ENCODE results near the gene PCGF6.
A peak's percentile ranks its signal among the peaks of the same experiment; 100 is the strongest.

The PCGF6 gene

DNA sequence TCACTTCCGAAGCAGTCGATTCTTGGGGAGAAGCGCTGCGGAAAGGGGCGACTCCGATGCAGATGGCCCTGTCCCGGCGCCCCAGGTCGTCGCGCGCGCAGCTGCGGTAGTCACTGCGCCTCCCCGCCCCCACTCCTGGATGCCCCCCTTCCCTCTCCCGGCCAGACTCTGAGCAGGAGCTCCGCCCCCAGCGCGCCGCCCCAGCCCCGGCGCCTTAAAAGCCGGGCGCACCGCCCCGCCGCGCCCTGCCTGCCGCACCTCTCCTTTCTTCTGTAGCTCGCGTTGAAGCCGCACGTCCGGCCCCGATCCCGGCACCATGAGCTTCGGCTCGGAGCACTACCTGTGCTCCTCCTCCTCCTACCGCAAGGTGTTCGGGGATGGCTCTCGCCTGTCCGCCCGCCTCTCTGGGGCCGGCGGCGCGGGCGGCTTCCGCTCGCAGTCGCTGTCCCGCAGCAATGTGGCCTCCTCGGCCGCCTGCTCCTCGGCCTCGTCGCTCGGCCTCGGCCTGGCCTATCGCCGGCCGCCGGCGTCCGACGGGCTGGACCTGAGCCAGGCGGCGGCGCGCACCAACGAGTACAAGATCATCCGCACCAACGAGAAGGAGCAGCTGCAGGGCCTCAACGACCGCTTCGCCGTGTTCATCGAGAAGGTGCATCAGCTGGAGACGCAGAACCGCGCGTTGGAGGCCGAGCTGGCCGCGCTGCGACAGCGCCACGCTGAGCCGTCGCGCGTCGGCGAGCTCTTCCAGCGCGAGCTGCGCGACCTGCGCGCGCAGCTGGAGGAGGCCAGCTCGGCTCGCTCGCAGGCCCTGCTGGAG lies 73.8 kb downstream of the PCGF6 start, which contains the start of gene INA:
Gene INA, plus strand, starts transcription at position 243 of the 817 bp plus-strand sequence. Its CDS starts 74 bp downstream, at position 317.
- peak within 1 kb of the TSS; percentile 40 for H3K9ac ChIP-seq (ENCODE audit: low read length)
- H2BK15ac ChIP-seq (ENCODE audit: low read depth, poor library complexity, severe bottlenecking) = peak within 1 kb of the TSS; percentile 14
- peaks cover 3% of the 10 kb centered on the region in 2 experiments for H3K36me3 ChIP-seq (ENCODE audit: control insufficient read depth in 1 of 2, insufficient read depth in 2 of 2, low read depth in 1 of 2, low read length in 2 of 2)
- H3K9me3 ChIP-seq (ENCODE audit: control insufficient read depth, low read length) = no peaks in the 10 kb centered on the region
- no peak within 1 kb of the TSS for H3K18ac ChIP-seq (ENCODE audit: low read depth in 1 of 2, low read length in 2 of 2)
- H2AFZ ChIP-seq (ENCODE audit: low read depth, low read length) = peak within 1 kb of the TSS; percentile 55
- H3K4me1 ChIP-seq (ENCODE audit: control insufficient read depth, insufficient read depth, low read depth, low read length) = peaks cover 23% of the 10 kb centered on the region
- H4K91ac ChIP-seq (ENCODE audit: low read length) = peak within 1 kb of the TSS; percentile 28
- H3K4ac ChIP-seq (ENCODE audit: low read depth in 1 of 2, low read length in 2 of 2) = no peak within 1 kb of the TSS
- no peaks in the 10 kb centered on the region for H3K79me1 ChIP-seq (replicated peaks; ENCODE audit: low read length, poor library complexity, severe bottlenecking)
- H3K27ac ChIP-seq (ENCODE audit: low read length, poor library complexity, severe bottlenecking) = no peak within 1 kb of the TSS
- H4K8ac ChIP-seq (ENCODE audit: low read length) = no peak within 1 kb of the TSS
- H2BK5ac ChIP-seq (ENCODE audit: low read depth, low read length, poor library complexity, severe bottlenecking) = no peak within 1 kb of the TSS
- peak within 1 kb of the TSS; percentile 57 to 77 for H3K4me3 ChIP-seq (ENCODE audit: insufficient read depth in 1 of 2, low read depth in 1 of 2, low read length in 2 of 2)
- H3K27me3 ChIP-seq (ENCODE audit: control insufficient read depth in 1 of 2, insufficient read depth in 1 of 2, low read length in 2 of 2) = peaks cover 58 to 65% of the 10 kb centered on the region in 2 experiments
- peak within 1 kb of the TSS; percentile 91 for H3K4me2 ChIP-seq (ENCODE audit: low read length, poor library complexity, severe bottlenecking)
- 2% methylated on average over 93 of the region's 105 CpGs for WGBS
- no peak within 1 kb of the TSS for H3K14ac ChIP-seq (ENCODE audit: low read length in 2 of 2)
- peak; percentile 57 for DNase-seq
- H2AK5ac ChIP-seq (ENCODE audit: low read length, severe bottlenecking) = no peak within 1 kb of the TSS
- H2BK12ac ChIP-seq (ENCODE audit: low read length in 2 of 2) = no peak within 1 kb of the TSS
- H2BK120ac ChIP-seq (ENCODE audit: low read depth, low read length) = no peak within 1 kb of the TSS
- H3K23ac ChIP-seq (ENCODE audit: low read length in 2 of 2) = peak within 1 kb of the TSS in 1 of 2 experiments; percentile 70

DNA sequence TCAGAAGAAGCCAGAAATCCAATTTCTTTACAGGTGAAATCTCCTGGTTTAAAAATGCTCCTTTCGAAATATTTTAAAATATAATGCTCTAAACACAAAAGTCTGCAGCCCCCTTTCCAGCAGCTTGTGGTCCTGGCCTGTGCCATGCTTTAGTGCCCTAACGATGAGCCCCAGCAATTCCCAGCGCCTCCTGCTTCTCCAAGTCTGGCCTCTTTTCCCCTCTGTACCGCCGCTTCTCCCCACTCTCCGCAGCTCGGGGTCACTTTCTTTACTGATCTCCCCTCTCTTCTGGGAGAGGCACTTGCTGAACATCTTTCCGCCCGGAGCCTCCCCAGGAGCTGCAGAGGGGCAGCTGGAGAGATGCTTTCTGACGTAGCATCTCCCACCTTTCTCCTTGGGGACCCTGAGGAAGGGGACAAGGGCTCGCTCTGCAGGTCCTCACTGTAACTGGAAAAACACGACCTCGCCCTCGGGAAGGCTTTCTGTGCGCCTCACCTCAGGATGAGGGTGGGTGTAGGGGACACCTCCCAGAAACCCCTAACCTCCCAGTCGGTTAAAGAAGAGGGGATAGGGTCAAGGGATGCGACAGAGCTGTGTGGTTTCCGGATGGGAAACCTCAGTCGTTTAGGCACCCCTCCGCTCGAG lies 74.6 kb downstream of the PCGF6 start:
- H3K79me1 ChIP-seq (replicated peaks; ENCODE audit: low read length, poor library complexity, severe bottlenecking) = no peaks in the 10 kb centered on the region
- H3K4me2 ChIP-seq (ENCODE audit: low read length, poor library complexity, severe bottlenecking) = peak overlapping the region; percentile 91
- H2BK12ac ChIP-seq (ENCODE audit: low read length in 2 of 2) = no peak overlapping the region
- H2BK5ac ChIP-seq (ENCODE audit: low read depth, low read length, poor library complexity, severe bottlenecking) = no peak overlapping the region
- peak overlapping the region in 1 of 2 experiments; percentile 77 for H3K4me3 ChIP-seq (ENCODE audit: insufficient read depth in 1 of 2, low read depth in 1 of 2, low read length in 2 of 2)
- H2AK5ac ChIP-seq (ENCODE audit: low read length, severe bottlenecking) = no peak overlapping the region
- H3K23ac ChIP-seq (ENCODE audit: low read length in 2 of 2) = peak overlapping the region in 1 of 2 experiments; percentile 14
- peaks cover 3% of the 10 kb centered on the region in 2 experiments for H3K36me3 ChIP-seq (ENCODE audit: control insufficient read depth in 1 of 2, insufficient read depth in 2 of 2, low read depth in 1 of 2, low read length in 2 of 2)
- no peak overlapping the region for H4K91ac ChIP-seq (ENCODE audit: low read length)
- H3K18ac ChIP-seq (ENCODE audit: low read depth in 1 of 2, low read length in 2 of 2) = no peak overlapping the region
- H3K27ac ChIP-seq (ENCODE audit: low read length, poor library complexity, severe bottlenecking) = no peak overlapping the region
- no peak overlapping the region for H3K4ac ChIP-seq (ENCODE audit: low read depth in 1 of 2, low read length in 2 of 2)
- no peak overlapping the region for H3K14ac ChIP-seq (ENCODE audit: low read length in 2 of 2)
- peaks cover 51 to 58% of the 10 kb centered on the region in 2 experiments for H3K27me3 ChIP-seq (ENCODE audit: control insufficient read depth in 1 of 2, insufficient read depth in 1 of 2, low read length in 2 of 2)
- peaks cover 19% of the 10 kb centered on the region for H3K4me1 ChIP-seq (ENCODE audit: control insufficient read depth, insufficient read depth, low read depth, low read length)
- no peak overlapping the region for H2BK120ac ChIP-seq (ENCODE audit: low read depth, low read length)
- no peaks in the 10 kb centered on the region for H3K9me3 ChIP-seq (ENCODE audit: control insufficient read depth, low read length)
- no peak overlapping the region for H4K8ac ChIP-seq (ENCODE audit: low read length)
- H2BK15ac ChIP-seq (ENCODE audit: low read depth, poor library complexity, severe bottlenecking) = no peak overlapping the region
- peak overlapping the region; percentile 40 for H3K9ac ChIP-seq (ENCODE audit: low read length)
- DNase-seq = no peak
- no peak overlapping the region for H2AFZ ChIP-seq (ENCODE audit: low read depth, low read length)
- WGBS = 22% methylated on average over 19 of the region's 21 CpGs

DNA sequence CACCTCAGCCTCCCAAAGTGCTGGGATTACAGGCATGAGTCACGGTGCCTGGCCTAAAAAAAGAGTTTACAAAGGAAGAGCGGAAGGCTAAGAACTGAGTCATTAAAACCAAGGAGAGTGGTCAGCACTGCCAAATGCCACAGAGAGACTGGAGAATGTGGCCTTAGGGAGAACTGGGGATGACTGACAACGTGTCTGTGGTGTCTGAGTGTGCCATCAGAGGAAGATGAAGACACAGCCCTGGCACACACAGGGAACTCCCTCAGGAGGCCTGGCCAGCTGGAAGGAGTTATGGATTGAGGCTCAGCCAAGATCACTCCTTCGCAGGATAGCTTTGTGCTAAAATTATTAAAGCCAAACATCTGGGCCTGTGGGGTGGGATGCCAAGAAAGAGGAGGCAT lies 77.9 kb downstream of the PCGF6 start:
- 23% methylated on average over 4 of the region's 4 CpGs for WGBS
- peak overlapping the region; percentile 39 for H3K27ac ChIP-seq (ENCODE audit: low read length, poor library complexity, severe bottlenecking)

DNA sequence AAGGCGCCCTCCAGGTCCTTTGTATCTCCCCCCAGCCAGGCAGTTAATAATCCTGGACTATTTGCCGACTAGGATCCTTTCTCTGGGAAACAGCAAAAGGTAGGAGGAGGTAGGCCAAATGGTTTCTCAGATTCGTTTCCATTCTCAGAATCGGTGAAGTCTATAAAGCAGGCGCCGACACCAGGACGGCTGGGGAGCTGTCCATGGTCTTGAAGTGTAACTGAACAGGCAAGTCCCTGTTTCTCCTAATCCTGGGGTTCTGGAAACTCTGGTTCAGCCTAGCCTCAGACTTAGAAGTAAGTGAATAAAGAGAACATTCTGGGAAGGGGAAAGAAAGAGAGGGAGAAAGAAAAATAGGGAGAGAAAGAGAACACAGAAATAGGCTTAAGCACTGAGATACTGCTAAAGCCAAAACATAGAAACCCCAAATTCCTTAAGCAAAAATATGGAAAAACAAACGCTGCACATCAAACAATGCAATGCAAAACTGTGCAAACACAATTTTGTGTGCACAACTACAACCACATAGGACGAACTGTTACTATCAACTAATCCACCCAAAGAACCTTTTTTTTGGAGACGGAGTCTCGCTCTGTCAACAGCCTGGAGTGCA lies 85.1 kb downstream of the PCGF6 start:
- H2AFZ ChIP-seq (ENCODE audit: low read depth, low read length) = no peak overlapping the region
- H3K27me3 ChIP-seq (ENCODE audit: control insufficient read depth in 1 of 2, insufficient read depth in 1 of 2, low read length in 2 of 2) = peaks cover 17 to 67% of the 10 kb centered on the region in 2 experiments
- H2BK120ac ChIP-seq (ENCODE audit: low read depth, low read length) = no peak overlapping the region
- DNase-seq = peak; percentile 76
- no peak overlapping the region for H4K8ac ChIP-seq (ENCODE audit: low read length)
- 38% methylated on average over 11 of the region's 11 CpGs for WGBS
- no peak overlapping the region for H2BK15ac ChIP-seq (ENCODE audit: low read depth, poor library complexity, severe bottlenecking)
- no peaks in the 10 kb centered on the region for H3K9me3 ChIP-seq (ENCODE audit: control insufficient read depth, low read length)
- no peaks in the 10 kb centered on the region for H3K79me1 ChIP-seq (replicated peaks; ENCODE audit: low read length, poor library complexity, severe bottlenecking)
- H3K27ac ChIP-seq (ENCODE audit: low read length, poor library complexity, severe bottlenecking) = no peak overlapping the region
- H3K36me3 ChIP-seq (ENCODE audit: control insufficient read depth in 1 of 2, insufficient read depth in 2 of 2, low read depth in 1 of 2, low read length in 2 of 2) = no peaks in the 10 kb centered on the region
- no peak overlapping the region for H3K4me3 ChIP-seq (ENCODE audit: insufficient read depth in 1 of 2, low read depth in 1 of 2, low read length in 2 of 2)
- H3K9ac ChIP-seq (ENCODE audit: low read length) = no peak overlapping the region
- H2BK5ac ChIP-seq (ENCODE audit: low read depth, low read length, poor library complexity, severe bottlenecking) = no peak overlapping the region
- no peak overlapping the region for H3K4ac ChIP-seq (ENCODE audit: low read depth in 1 of 2, low read length in 2 of 2)
- no peak overlapping the region for H3K14ac ChIP-seq (ENCODE audit: low read length in 2 of 2)
- no peak overlapping the region for H3K4me2 ChIP-seq (ENCODE audit: low read length, poor library complexity, severe bottlenecking)
- no peaks in the 10 kb centered on the region for H3K4me1 ChIP-seq (ENCODE audit: control insufficient read depth, insufficient read depth, low read depth, low read length)
- no peak overlapping the region for H3K18ac ChIP-seq (ENCODE audit: low read depth in 1 of 2, low read length in 2 of 2)
- H4K91ac ChIP-seq (ENCODE audit: low read length) = no peak overlapping the region
- no peak overlapping the region for H3K23ac ChIP-seq (ENCODE audit: low read length in 2 of 2)
- no peak overlapping the region for H2BK12ac ChIP-seq (ENCODE audit: low read length in 2 of 2)
- no peak overlapping the region for H2AK5ac ChIP-seq (ENCODE audit: low read length, severe bottlenecking)

More for the DNA sequence above, 77.9 kb downstream of the PCGF6 start:
- no peak overlapping the region for H3K4ac ChIP-seq (ENCODE audit: low read depth in 1 of 2, low read length in 2 of 2)
- no peaks in the 10 kb centered on the region for H3K79me1 ChIP-seq (replicated peaks; ENCODE audit: low read length, poor library complexity, severe bottlenecking)
- no peak overlapping the region for H2AK5ac ChIP-seq (ENCODE audit: low read length, severe bottlenecking)
- H3K23ac ChIP-seq (ENCODE audit: low read length in 2 of 2) = no peak overlapping the region
- H3K36me3 ChIP-seq (ENCODE audit: control insufficient read depth in 1 of 2, insufficient read depth in 2 of 2, low read depth in 1 of 2, low read length in 2 of 2) = peaks cover 0 to 3% of the 10 kb centered on the region in 2 experiments
- no peak overlapping the region for H3K9ac ChIP-seq (ENCODE audit: low read length)
- no peak overlapping the region for H2BK12ac ChIP-seq (ENCODE audit: low read length in 2 of 2)
- H4K8ac ChIP-seq (ENCODE audit: low read length) = no peak overlapping the region
- H2BK5ac ChIP-seq (ENCODE audit: low read depth, low read length, poor library complexity, severe bottlenecking) = no peak overlapping the region
- no peaks in the 10 kb centered on the region for H3K9me3 ChIP-seq (ENCODE audit: control insufficient read depth, low read length)
- peaks cover 26 to 34% of the 10 kb centered on the region in 2 experiments for H3K27me3 ChIP-seq (ENCODE audit: control insufficient read depth in 1 of 2, insufficient read depth in 1 of 2, low read length in 2 of 2)
- H3K4me3 ChIP-seq (ENCODE audit: insufficient read depth in 1 of 2, low read depth in 1 of 2, low read length in 2 of 2) = no peak overlapping the region
- no peak overlapping the region for H3K18ac ChIP-seq (ENCODE audit: low read depth in 1 of 2, low read length in 2 of 2)
- H2AFZ ChIP-seq (ENCODE audit: low read depth, low read length) = no peak overlapping the region
- H2BK120ac ChIP-seq (ENCODE audit: low read depth, low read length) = no peak overlapping the region
- H3K4me2 ChIP-seq (ENCODE audit: low read length, poor library complexity, severe bottlenecking) = no peak overlapping the region
- peak; percentile 93 for DNase-seq
- H4K91ac ChIP-seq (ENCODE audit: low read length) = no peak overlapping the region
- H2BK15ac ChIP-seq (ENCODE audit: low read depth, poor library complexity, severe bottlenecking) = no peak overlapping the region
- peaks cover 18% of the 10 kb centered on the region for H3K4me1 ChIP-seq (ENCODE audit: control insufficient read depth, insufficient read depth, low read depth, low read length)
- H3K14ac ChIP-seq (ENCODE audit: low read length in 2 of 2) = no peak overlapping the region

Data from mesenchymal stem cell (in vitro differentiated cells and primary cell).